GM23338 (cell line): ENCODE results near the gene SLC22A16. TPM values are rescaled to one million over a fixed set of nuclear protein-coding genes. Genes with fewer than 3 reads are reported as not detected.

Source experiments
- ATAC-seq: fragments of 200-7000 bp; cut with Tn5 transposase; 3 replicates; pipeline ENCODE4 v1.9.1; 2020
- DNase-seq: peaks from one replicate; pipeline ENCODE4 v3.0.0-alpha.2; 2015; ENCODE audit warnings: low spot score
- H2AFZ ChIP-seq: fragments of 200-600 bp; sonication (generic); 2 replicates; pipeline ENCODE4 v1.8.0; 2016; ENCODE audit warnings: antibody characterized with exemption, mild to moderate bottlenecking, moderate library complexity
- H3F3A ChIP-seq: fragments of 200-600 bp; sonication (generic); replicated peaks from 2 replicates; pipeline ENCODE4 v1.8.0; 2017; ENCODE audit warnings: antibody characterized with exemption, mixed run types, low read depth
- H3K27ac ChIP-seq: fragments of 200-600 bp; sonication (generic); 2 replicates; pipeline ENCODE4 v1.6.1; 2016; ENCODE audit warnings: low read depth
- H3K27me3 ChIP-seq: fragments of 200-600 bp; sonication (generic); 2 replicates; pipeline ENCODE4 v1.8.0; 2016; ENCODE audit warnings: mild to moderate bottlenecking, mixed run types, moderate library complexity; ENCODE audit not compliant: insufficient read depth
- H3K36me3 ChIP-seq: fragments of 200-600 bp; sonication (generic); 2 replicates; pipeline ENCODE4 v1.8.0; 2016; ENCODE audit warnings: mild to moderate bottlenecking; ENCODE audit not compliant: insufficient read depth
- H3K4me1 ChIP-seq: fragments of 200-600 bp; sonication (generic); 2 replicates; pipeline ENCODE4 v1.8.0; 2016; ENCODE audit warnings: mild to moderate bottlenecking, moderate library complexity; ENCODE audit not compliant: insufficient read depth
- H3K4me2 ChIP-seq: fragments of 200-600 bp; sonication (generic); 2 replicates; pipeline ENCODE4 v1.7.1; 2017; ENCODE audit warnings: mixed run types
- H3K4me3 ChIP-seq: fragments of 200-600 bp; sonication (generic); 2 replicates; pipeline ENCODE4 v1.6.1; 2016; ENCODE audit warnings: mixed run types
- H3K79me2 ChIP-seq: fragments of 200-600 bp; sonication (generic); replicated peaks from 2 replicates; pipeline ENCODE4 v1.8.0; 2017; ENCODE audit warnings: mild to moderate bottlenecking; ENCODE audit not compliant: insufficient read depth
- H3K9me2 ChIP-seq: fragments of 200-600 bp; sonication (generic); 2 replicates; pipeline ENCODE4 v1.8.0; 2017; ENCODE audit not compliant: insufficient read depth
- H4K20me1 ChIP-seq: fragments of 200-600 bp; sonication (generic); replicated peaks from 2 replicates; pipeline ENCODE4 v1.8.0; 2017; ENCODE audit warnings: mild to moderate bottlenecking; ENCODE audit not compliant: insufficient read depth
- H3K27ac Mint-ChIP-seq: 2 replicates; pipeline ENCODE4 v1.8.0; 2020; ENCODE audit warnings: inconsistent platforms, mild to moderate bottlenecking, moderate library complexity, mixed read lengths
- H3K27me3 Mint-ChIP-seq: 3 replicates; pipeline ENCODE4 v1.8.0; 2022; ENCODE audit warnings: low read depth, mild to moderate bottlenecking, moderate library complexity, mixed read lengths, inconsistent platforms; ENCODE audit not compliant: insufficient read depth, poor library complexity
- H3K36me3 Mint-ChIP-seq: 3 replicates; pipeline ENCODE4 v1.8.0; 2021; ENCODE audit warnings: low read depth, mild to moderate bottlenecking, inconsistent platforms, moderate library complexity, mixed read lengths
- H3K4me1 Mint-ChIP-seq: 3 replicates; pipeline ENCODE4 v1.8.0; 2020; ENCODE audit warnings: mild to moderate bottlenecking, inconsistent platforms, mixed read lengths
- H3K4me3 Mint-ChIP-seq: 3 replicates; pipeline ENCODE4 v1.8.0; 2021; ENCODE audit warnings: moderate library complexity, mild to moderate bottlenecking, inconsistent platforms, mixed read lengths
- H3K9me3 Mint-ChIP-seq: 3 replicates; pipeline ENCODE4 v1.8.0; 2020; ENCODE audit warnings: moderate library complexity, mild to moderate bottlenecking, inconsistent platforms, mixed read lengths
- CREB1 ChIP-seq: fragments of 250-450 bp; sonication (Bioruptor Pico); IDR thresholded peaks from 2 replicates; pipeline ENCODE4 v1.5.0; 2020; ENCODE audit warnings: low read depth, mild to moderate bottlenecking, moderate library complexity
- EZH2 ChIP-seq: fragments of 200-600 bp; sonication (generic); IDR thresholded peaks from one replicate; pipeline ENCODE4 v1.8.0; 2017; ENCODE audit warnings: antibody characterized with exemption, mild to moderate bottlenecking, low read depth; ENCODE audit not compliant: unreplicated experiment
- EZH2phosphoT487 ChIP-seq: fragments of 200-600 bp; sonication (generic); IDR thresholded peaks from one replicate; pipeline ENCODE4 v1.8.1; 2018; ENCODE audit warnings: antibody characterized with exemption; ENCODE audit not compliant: unreplicated experiment
- JUNB ChIP-seq: IDR thresholded peaks from one replicate; pipeline ENCODE4 v1.6.1; 2016; ENCODE audit warnings: antibody characterized with exemption; ENCODE audit not compliant: unreplicated experiment
- NANOG ChIP-seq: IDR thresholded peaks from 2 replicates; pipeline ENCODE4 v1.6.1; 2016; ENCODE audit warnings: antibody characterized with exemption, borderline replicate concordance
- POLR2AphosphoS5 ChIP-seq: IDR thresholded peaks from 2 replicates; pipeline ENCODE4 v1.6.1; 2016; ENCODE audit warnings: antibody characterized with exemption, low read depth
- STAT1 ChIP-seq: IDR thresholded peaks from one replicate; pipeline ENCODE4 v1.6.1; 2016; ENCODE audit warnings: antibody characterized with exemption; ENCODE audit not compliant: unreplicated experiment
- ZNF114 ChIP-seq: fragments of 250-450 bp; sonication (Bioruptor Pico); IDR thresholded peaks from 2 replicates; pipeline ENCODE4 v1.5.0; 2020; ENCODE audit warnings: mild to moderate bottlenecking, moderate library complexity
- ZNF331 ChIP-seq: fragments of 250-450 bp; sonication (Bioruptor Pico); IDR thresholded peaks from 2 replicates; pipeline ENCODE4 v1.5.0; 2020; ENCODE audit warnings: low read depth, mild to moderate bottlenecking, moderate library complexity
- polyA plus RNA-seq: library from polyadenylated mRNA; unstranded; fragments of >200 nt; fragmentation: Nextera tagmentation; extraction: Ambion mirVana; gene quantifications from 2 replicates; pipeline ENCODE4 v1.2.1, GENCODE V29; 2016
- total RNA-seq: library from RNA; depleted of rRNA; stranded (reverse); fragments of >200 nt; shearing (Covaris generic); gene quantifications from 2 replicates; pipeline ENCODE4 v1.2.3, GENCODE V29; 2014
- TF ChIP-seq, protein P1 (sequence below): IDR thresholded peaks from 2 replicates; pipeline ENCODE4 v1.6.1; 2016; ENCODE audit warnings: antibody characterized with exemption
- TF ChIP-seq, protein P2 (sequence below), 2 experiments: fragments of 200-600 bp in 1 of 2; sonication (generic) in 1 of 2; conservative IDR thresholded peaks; 2 replicates each; pipeline versions ENCODE4 v1.5.1 to v1.6.1; 2016 to 2017; ENCODE audit warnings: antibody characterized with exemption in 2 of 2, low read depth in 2 of 2, mild to moderate bottlenecking in 2 of 2, moderate library complexity in 1 of 2
- TF ChIP-seq, protein P3 (sequence below): fragments of 250-450 bp; sonication (Bioruptor Pico); IDR thresholded peaks from 2 replicates; pipeline ENCODE4 v1.5.0; 2020; ENCODE audit warnings: mild to moderate bottlenecking, moderate library complexity
- TF ChIP-seq, protein P4 (sequence below): IDR thresholded peaks from one replicate; pipeline ENCODE4 v1.6.1; 2018; ENCODE audit warnings: antibody characterized with exemption; ENCODE audit not compliant: unreplicated experiment

SLC22A16 gene
- total and polyA plus RNA-seq, 2 experiments from 2014 or later, result 0.37 to 0.42 TPM

DNA sequence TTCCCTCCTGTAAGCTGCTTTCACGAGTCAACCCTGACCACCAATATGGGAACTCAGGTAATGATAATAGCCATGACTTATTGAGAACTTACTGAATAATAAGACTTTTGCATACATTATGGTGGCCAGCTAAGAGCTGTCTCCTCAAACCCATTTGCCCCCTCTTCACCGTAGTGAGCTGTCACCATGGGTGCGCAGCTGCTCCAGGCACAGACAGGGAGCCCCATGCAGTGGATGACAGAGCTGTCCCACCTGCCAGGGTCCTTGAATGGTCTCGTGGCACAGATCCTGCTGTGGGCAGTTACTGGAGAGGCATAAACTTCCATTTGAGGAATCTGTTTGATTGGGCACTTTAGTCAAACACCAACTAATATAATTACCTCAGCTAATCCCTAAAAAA is 1.9 kb downstream of the SLC22A16 start:
- Histone ChIP-seq H3K36me3 (no peaks in the 10 kb centered on the region), H3K79me2 (no peaks in the 10 kb centered on the region), H3K4me1 (no peaks in the 10 kb centered on the region), H3K27me3 (peaks cover 40% of the 10 kb centered on the region), H3F3A (no peaks in the 10 kb centered on the region), H3K27ac (no peak overlapping the region), H4K20me1 (no peaks in the 10 kb centered on the region; the same call in 1 of the 2 replicates), H3K4me3 (no peak overlapping the region), H3K4me2 (no peak overlapping the region), H2AFZ (no peak overlapping the region), H3K9me2 (peaks cover 5% of the 10 kb centered on the region; the same call in 1 of the 2 replicates)
- TF ChIP-seq ZNF114 (CRISPR knock-in tag) (no peak), EZH2phosphoT487 (no peak), STAT1 (no peak), ZNF331 (CRISPR knock-in tag) (no peak), POLR2AphosphoS5 (no peak), NANOG (no peak), CREB1 (CRISPR knock-in tag) (no peak), EZH2 (no peak), JUNB (no peak)
- TF ChIP-seq, protein P1, sequence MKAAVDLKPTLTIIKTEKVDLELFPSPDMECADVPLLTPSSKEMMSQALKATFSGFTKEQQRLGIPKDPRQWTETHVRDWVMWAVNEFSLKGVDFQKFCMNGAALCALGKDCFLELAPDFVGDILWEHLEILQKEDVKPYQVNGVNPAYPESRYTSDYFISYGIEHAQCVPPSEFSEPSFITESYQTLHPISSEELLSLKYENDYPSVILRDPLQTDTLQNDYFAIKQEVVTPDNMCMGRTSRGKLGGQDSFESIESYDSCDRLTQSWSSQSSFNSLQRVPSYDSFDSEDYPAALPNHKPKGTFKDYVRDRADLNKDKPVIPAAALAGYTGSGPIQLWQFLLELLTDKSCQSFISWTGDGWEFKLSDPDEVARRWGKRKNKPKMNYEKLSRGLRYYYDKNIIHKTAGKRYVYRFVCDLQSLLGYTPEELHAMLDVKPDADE, result no peak
- TF ChIP-seq, protein P2, sequence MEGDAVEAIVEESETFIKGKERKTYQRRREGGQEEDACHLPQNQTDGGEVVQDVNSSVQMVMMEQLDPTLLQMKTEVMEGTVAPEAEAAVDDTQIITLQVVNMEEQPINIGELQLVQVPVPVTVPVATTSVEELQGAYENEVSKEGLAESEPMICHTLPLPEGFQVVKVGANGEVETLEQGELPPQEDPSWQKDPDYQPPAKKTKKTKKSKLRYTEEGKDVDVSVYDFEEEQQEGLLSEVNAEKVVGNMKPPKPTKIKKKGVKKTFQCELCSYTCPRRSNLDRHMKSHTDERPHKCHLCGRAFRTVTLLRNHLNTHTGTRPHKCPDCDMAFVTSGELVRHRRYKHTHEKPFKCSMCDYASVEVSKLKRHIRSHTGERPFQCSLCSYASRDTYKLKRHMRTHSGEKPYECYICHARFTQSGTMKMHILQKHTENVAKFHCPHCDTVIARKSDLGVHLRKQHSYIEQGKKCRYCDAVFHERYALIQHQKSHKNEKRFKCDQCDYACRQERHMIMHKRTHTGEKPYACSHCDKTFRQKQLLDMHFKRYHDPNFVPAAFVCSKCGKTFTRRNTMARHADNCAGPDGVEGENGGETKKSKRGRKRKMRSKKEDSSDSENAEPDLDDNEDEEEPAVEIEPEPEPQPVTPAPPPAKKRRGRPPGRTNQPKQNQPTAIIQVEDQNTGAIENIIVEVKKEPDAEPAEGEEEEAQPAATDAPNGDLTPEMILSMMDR (conservative IDR thresholded peaks at IDR 0.05; ENCODE audit: low read depth in 2 of 2), result no peak
- TF ChIP-seq, protein P3, sequence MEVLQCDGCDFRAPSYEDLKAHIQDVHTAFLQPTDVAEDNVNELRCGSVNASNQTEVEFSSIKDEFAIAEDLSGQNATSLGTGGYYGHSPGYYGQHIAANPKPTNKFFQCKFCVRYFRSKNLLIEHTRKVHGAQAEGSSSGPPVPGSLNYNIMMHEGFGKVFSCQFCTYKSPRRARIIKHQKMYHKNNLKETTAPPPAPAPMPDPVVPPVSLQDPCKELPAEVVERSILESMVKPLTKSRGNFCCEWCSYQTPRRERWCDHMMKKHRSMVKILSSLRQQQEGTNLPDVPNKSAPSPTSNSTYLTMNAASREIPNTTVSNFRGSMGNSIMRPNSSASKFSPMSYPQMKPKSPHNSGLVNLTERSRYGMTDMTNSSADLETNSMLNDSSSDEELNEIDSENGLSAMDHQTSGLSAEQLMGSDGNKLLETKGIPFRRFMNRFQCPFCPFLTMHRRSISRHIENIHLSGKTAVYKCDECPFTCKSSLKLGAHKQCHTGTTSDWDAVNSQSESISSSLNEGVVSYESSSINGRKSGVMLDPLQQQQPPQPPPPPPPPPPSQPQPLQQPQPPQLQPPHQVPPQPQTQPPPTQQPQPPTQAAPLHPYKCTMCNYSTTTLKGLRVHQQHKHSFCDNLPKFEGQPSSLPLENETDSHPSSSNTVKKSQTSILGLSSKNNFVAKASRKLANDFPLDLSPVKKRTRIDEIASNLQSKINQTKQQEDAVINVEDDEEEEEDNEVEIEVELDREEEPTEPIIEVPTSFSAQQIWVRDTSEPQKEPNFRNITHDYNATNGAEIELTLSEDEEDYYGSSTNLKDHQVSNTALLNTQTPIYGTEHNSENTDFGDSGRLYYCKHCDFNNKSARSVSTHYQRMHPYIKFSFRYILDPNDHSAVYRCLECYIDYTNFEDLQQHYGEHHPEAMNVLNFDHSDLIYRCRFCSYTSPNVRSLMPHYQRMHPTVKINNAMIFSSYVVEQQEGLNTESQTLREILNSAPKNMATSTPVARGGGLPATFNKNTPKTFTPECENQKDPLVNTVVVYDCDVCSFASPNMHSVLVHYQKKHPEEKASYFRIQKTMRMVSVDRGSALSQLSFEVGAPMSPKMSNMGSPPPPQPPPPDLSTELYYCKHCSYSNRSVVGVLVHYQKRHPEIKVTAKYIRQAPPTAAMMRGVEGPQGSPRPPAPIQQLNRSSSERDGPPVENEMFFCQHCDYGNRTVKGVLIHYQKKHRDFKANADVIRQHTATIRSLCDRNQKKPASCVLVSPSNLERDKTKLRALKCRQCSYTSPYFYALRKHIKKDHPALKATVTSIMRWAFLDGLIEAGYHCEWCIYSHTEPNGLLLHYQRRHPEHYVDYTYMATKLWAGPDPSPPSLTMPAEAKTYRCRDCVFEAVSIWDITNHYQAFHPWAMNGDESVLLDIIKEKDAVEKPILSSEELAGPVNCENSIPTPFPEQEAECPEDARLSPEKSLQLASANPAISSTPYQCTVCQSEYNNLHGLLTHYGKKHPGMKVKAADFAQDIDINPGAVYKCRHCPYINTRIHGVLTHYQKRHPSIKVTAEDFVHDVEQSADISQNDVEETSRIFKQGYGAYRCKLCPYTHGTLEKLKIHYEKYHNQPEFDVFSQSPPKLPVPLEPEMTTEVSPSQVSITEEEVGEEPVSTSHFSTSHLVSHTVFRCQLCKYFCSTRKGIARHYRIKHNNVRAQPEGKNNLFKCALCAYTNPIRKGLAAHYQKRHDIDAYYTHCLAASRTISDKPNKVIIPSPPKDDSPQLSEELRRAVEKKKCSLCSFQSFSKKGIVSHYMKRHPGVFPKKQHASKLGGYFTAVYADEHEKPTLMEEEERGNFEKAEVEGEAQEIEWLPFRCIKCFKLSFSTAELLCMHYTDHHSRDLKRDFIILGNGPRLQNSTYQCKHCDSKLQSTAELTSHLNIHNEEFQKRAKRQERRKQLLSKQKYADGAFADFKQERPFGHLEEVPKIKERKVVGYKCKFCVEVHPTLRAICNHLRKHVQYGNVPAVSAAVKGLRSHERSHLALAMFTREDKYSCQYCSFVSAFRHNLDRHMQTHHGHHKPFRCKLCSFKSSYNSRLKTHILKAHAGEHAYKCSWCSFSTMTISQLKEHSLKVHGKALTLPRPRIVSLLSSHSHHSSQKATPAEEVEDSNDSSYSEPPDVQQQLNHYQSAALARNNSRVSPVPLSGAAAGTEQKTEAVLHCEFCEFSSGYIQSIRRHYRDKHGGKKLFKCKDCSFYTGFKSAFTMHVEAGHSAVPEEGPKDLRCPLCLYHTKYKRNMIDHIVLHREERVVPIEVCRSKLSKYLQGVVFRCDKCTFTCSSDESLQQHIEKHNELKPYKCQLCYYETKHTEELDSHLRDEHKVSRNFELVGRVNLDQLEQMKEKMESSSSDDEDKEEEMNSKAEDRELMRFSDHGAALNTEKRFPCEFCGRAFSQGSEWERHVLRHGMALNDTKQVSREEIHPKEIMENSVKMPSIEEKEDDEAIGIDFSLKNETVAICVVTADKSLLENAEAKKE (CRISPR knock-in tag), result no peak
- TF ChIP-seq, protein P4, sequence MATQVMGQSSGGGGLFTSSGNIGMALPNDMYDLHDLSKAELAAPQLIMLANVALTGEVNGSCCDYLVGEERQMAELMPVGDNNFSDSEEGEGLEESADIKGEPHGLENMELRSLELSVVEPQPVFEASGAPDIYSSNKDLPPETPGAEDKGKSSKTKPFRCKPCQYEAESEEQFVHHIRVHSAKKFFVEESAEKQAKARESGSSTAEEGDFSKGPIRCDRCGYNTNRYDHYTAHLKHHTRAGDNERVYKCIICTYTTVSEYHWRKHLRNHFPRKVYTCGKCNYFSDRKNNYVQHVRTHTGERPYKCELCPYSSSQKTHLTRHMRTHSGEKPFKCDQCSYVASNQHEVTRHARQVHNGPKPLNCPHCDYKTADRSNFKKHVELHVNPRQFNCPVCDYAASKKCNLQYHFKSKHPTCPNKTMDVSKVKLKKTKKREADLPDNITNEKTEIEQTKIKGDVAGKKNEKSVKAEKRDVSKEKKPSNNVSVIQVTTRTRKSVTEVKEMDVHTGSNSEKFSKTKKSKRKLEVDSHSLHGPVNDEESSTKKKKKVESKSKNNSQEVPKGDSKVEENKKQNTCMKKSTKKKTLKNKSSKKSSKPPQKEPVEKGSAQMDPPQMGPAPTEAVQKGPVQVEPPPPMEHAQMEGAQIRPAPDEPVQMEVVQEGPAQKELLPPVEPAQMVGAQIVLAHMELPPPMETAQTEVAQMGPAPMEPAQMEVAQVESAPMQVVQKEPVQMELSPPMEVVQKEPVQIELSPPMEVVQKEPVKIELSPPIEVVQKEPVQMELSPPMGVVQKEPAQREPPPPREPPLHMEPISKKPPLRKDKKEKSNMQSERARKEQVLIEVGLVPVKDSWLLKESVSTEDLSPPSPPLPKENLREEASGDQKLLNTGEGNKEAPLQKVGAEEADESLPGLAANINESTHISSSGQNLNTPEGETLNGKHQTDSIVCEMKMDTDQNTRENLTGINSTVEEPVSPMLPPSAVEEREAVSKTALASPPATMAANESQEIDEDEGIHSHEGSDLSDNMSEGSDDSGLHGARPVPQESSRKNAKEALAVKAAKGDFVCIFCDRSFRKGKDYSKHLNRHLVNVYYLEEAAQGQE, result no peak
- Mint-ChIP-seq H3K27ac (no peak overlapping the region), H3K9me3 (peaks cover 14% of the 10 kb centered on the region), H3K4me1 (no peaks in the 10 kb centered on the region; the same call in 2 of the 3 replicates), H3K4me3 (no peak overlapping the region), H3K27me3 (peaks cover 21% of the 10 kb centered on the region), H3K36me3 (peaks cover 3% of the 10 kb centered on the region; the same call in 1 of the 3 replicates)
- ATAC-seq (no peak), DNase-seq (no peak)
